Measurements from ENCODE around the gene PDE6G.

DNA sequence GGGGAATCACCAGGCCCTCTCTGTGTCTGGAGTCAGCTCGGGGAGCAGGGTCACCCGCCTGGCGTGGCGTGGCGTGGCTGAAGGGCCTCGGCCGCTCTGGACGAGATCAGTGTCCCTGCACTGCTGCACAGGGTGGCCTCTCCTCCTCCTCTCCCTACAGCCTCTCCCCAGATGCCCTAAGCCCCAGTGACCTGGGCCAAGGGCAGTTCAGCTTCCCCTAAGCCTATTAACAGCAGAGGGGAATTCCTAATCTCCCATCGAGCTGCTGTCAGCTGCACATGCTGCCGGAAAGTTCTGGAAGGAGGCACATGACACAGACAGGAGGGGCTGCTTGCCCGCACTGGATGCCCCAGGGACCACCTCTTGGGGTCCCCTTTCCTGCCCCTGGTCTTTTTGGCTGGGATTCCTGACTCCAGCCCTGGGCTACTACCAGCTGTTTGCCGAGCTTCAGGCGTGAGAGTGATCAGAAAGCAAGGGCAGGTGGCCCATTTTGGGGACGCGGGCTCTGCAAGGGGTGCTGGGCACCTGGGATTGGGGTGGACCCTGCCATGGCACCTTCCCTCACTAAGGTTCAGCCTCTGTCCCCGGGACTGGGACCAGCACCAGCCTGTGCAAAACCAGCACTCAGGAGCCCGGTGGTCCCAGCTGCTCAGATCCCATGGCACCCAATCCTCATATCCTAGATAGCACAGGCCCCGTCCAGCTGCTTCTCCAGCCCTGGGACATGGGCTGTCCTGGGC lies 794 bp downstream of the PDE6G start:
- TF ChIP-seq, protein P1, sequence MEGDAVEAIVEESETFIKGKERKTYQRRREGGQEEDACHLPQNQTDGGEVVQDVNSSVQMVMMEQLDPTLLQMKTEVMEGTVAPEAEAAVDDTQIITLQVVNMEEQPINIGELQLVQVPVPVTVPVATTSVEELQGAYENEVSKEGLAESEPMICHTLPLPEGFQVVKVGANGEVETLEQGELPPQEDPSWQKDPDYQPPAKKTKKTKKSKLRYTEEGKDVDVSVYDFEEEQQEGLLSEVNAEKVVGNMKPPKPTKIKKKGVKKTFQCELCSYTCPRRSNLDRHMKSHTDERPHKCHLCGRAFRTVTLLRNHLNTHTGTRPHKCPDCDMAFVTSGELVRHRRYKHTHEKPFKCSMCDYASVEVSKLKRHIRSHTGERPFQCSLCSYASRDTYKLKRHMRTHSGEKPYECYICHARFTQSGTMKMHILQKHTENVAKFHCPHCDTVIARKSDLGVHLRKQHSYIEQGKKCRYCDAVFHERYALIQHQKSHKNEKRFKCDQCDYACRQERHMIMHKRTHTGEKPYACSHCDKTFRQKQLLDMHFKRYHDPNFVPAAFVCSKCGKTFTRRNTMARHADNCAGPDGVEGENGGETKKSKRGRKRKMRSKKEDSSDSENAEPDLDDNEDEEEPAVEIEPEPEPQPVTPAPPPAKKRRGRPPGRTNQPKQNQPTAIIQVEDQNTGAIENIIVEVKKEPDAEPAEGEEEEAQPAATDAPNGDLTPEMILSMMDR (IDR thresholded peaks at IDR 0.05; ENCODE audit: low read depth, low read length) = no peak
- no peak for TF ChIP-seq EZH2phosphoT487 (IDR thresholded peaks at IDR 0.05; ENCODE audit: low read depth)

All from OCI-LY3 (cell line).